ENCODE data around the gene FAM149A.

DNA sequence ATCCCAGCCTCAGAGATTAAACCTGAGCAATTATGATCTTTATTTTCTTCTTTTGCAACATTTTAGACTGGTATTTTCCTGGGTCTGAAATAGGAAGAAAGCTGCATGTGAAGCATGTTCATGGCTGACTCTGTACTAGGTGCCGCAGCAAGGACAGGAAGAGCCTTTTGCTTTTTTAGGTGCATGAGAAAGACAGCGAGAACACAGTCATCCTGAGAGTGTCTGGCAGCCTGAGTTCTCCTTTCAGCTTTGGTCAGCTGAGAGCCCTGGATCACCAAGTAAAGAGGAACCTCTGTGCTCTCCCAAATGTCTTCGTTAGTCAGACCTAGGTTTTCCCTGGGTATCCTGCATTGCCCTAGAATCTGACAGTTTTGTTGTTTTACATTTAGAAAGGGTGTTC, 29.8 kb downstream of the FAM149A start:
- TF ChIP-seq CTCF (tag by site-specific recombination; IDR thresholded peaks at IDR 0.05) (no peak), ZFP3 (tag by site-specific recombination; IDR thresholded peaks at IDR 0.05; ENCODE audit: low read depth) (no peak), ZEB2 (tag by site-specific recombination; IDR thresholded peaks at IDR 0.05) (no peak), ZNF274 (IDR thresholded peaks at IDR 0.05; ENCODE audit: low read length) (no peak), ZNF274 (tag by site-specific recombination; IDR thresholded peaks at IDR 0.05; ENCODE audit: borderline replicate concordance) (no peak), ZFP37 (tag by site-specific recombination; IDR thresholded peaks at IDR 0.05) (no peak), ZBTB17 (tag by site-specific recombination; IDR thresholded peaks at IDR 0.05) (no peak), ELK4 (IDR thresholded peaks at IDR 0.05; ENCODE audit: borderline replicate concordance, low read depth, low read length) (no peak)

All from HEK293 (cell line).